Lower leg skin (tissue), 4 donors: ENCODE data around the gene MTUS2. TPM values are rescaled to one million over a fixed set of nuclear protein-coding genes. Genes with fewer than 3 reads are reported as not detected.

Source experiments
- DNase-seq, 2 donors: peaks; one replicate each; pipeline ENCODE4 v3.0.0-alpha.2; 2019; ENCODE audit warnings: low spot score in 2 of 2
- H3K4me3 ChIP-seq: fragments of 200-600 bp; sonication (generic); 2 replicates; pipeline ENCODE4 v1.5.1; 2017; ENCODE audit warnings: mild to moderate bottlenecking, low read depth; ENCODE audit not compliant: poor library complexity, severe bottlenecking
- CTCF ChIP-seq, 3 donors: fragments of 450-650 bp; IDR thresholded peaks; one replicate each; pipeline ENCODE4 v1.5.1; 2016; ENCODE audit warnings: antibody characterized with exemption in 3 of 3, mild to moderate bottlenecking in 3 of 3, moderate library complexity in 2 of 3
- POLR2A ChIP-seq, 2 donors: fragments of 450-650 bp; IDR thresholded peaks; one replicate each; pipeline ENCODE4 v1.6.1; 2016 to 2017; ENCODE audit warnings: antibody characterized with exemption in 2 of 2, mild to moderate bottlenecking in 1 of 2, moderate library complexity in 1 of 2
- WGBS, 2 donors: methylation state at CpG; one replicate each; pipeline ENCODE4 v1.1.5; 2018; 5-methylcytosine and 5-hydroxymethylcytosine counted together
- intact Hi-C: fragments of 100-400 bp; cut with DNase I; formaldehyde crosslinking; loops from one replicate; pipeline ENCODE4 v1.15.0; 2023; ENCODE audit warnings: low total_unique reads
- total RNA-seq, 4 donors: library from RNA; depleted of rRNA; stranded (reverse); fragments of >200 nt; gene quantifications; one replicate each; pipeline ENCODE4 v1.1.0, GENCODE V29; 2016

Gene MTUS2
- total RNA-seq, 4 donors from 2014 or later, result 0.13 to 1.9 TPM; not detected in 2

DNA sequence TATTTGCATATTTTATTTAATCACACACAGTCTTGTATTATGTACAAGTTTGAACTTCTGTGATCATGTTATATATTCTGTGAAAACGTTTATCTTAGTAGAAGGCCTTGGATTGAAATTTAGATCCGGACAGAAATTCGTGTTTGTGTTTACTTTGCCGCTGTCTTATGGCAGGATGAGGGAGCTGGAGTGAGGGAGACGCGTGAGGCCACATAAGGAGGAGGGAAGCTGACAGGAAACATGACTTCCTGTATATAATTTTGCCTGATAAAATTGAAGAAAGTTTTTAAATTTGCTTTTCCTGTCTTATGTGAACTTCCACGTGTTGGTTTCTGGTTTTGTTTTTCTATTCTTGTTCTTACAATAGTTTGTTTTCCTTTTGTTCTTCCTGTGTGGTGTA, 200.2 kb downstream of the MTUS2 start:
- intact Hi-C loops, result no loop called here
- WGBS, 2 donors, result 49 to 50% methylated on average over 7 of the region's 7 CpGs
- H3K4me3 ChIP-seq, result no peak overlapping the region
- DNase-seq, result no peak
- no peak for TF ChIP-seq CTCF (IDR thresholded peaks at IDR 0.05)
- TF ChIP-seq POLR2A (IDR thresholded peaks at IDR 0.05), result no peak

DNA sequence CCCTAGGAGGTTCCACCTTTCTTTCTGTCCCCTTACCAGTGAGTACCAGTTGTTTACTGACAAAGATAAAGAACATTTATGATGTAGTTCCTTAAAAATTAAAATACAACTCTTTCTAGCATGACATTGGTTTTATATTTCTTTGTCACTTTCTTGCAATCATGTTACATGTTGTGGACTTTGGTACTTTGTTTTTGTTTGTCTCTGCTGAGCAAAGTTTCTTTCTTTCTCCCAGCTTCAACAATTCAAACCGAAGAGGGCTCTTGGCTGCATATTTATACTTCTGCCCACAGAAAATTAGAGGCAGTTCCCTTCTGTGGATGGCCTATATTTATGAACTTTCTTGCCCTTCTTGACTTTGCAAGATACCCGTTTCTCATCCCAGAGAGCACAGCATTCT, 201.2 kb downstream of the MTUS2 start:
- WGBS, 2 donors, result 66 to 70% methylated on average over 2 of the region's 2 CpGs
- no peak overlapping the region for H3K4me3 ChIP-seq
- intact Hi-C loops, result no loop called here
- no peak for TF ChIP-seq CTCF (IDR thresholded peaks at IDR 0.05)
- no peak for DNase-seq

DNA sequence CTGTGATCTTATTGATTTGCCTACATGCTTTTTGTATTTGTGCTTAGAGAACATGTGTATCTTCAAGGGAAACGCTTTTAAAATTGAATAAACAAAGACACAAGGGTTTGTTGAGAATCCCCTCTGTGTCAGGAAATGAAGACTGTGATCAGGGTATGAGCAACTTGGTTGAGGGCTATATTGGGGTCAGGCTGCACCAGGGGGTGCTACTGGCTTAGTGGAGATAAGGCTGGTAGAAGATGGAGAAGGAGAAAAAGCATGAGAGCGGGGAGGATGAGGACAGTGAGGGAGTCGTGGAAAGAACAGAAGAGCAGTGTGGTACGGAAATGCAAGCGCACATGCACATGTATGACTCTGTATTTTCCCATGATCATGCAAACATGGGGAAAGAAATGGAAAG, 201.6 kb downstream of the MTUS2 start:
- 79 to 80% methylated on average over 5 of the region's 5 CpGs for WGBS, 2 donors
- H3K4me3 ChIP-seq, result no peak overlapping the region
- no peak for DNase-seq
- intact Hi-C loops, result no loop called here
- TF ChIP-seq POLR2A (IDR thresholded peaks at IDR 0.05) (no peak), CTCF (IDR thresholded peaks at IDR 0.05) (no peak)

DNA sequence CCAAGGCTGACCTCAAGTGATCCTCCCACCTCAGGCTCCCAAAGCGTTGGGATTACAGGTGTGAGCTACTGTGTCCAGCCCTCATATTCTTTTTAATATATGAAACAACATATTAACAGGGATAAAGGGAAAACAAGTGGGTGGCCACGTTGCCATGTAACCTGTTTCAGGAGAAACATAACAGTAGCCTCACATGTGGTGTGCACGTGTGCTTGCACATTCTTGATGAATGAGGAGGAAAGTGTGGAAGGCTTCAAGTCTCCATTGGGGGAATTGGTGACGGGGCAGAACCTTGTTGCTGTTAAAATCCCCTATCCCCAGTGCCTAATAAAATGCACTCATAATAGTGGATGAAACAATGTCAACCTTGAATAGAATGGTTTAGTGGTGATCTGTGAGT, 202.3 kb downstream of the MTUS2 start:
- 53 to 65% methylated on average over 4 of the region's 4 CpGs for WGBS, 2 donors
- DNase-seq, result no peak
- TF ChIP-seq CTCF (IDR thresholded peaks at IDR 0.05) (no peak), POLR2A (IDR thresholded peaks at IDR 0.05) (no peak)
- intact Hi-C loops, result no loop called here
- no peak overlapping the region for H3K4me3 ChIP-seq

DNA sequence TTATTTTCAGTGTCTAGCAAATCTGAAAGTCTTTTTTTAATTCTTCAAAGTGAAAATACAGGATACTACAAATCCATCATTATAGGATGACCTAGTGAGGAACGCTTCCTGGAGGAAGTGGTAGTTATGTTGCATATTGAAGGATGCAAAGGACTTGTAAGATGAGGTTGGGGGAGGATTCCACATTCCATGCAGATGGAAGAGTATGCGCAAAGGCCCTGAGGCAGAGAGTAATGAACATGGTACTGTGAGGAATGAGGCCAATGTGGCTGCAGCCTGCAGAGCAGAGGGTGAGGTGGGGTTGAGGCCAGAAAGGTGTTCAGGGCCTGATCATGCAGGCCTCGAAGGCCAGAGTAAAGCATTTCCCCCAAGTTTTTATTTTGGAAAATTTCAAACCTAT, 202.8 kb downstream of the MTUS2 start:
- no peak for DNase-seq
- H3K4me3 ChIP-seq, result no peak overlapping the region
- 80 to 82% methylated on average over 3 of the region's 3 CpGs for WGBS, 2 donors
- TF ChIP-seq POLR2A (IDR thresholded peaks at IDR 0.05), result no peak
- no peak for TF ChIP-seq CTCF (IDR thresholded peaks at IDR 0.05)
- intact Hi-C loops, result no loop called here

DNA sequence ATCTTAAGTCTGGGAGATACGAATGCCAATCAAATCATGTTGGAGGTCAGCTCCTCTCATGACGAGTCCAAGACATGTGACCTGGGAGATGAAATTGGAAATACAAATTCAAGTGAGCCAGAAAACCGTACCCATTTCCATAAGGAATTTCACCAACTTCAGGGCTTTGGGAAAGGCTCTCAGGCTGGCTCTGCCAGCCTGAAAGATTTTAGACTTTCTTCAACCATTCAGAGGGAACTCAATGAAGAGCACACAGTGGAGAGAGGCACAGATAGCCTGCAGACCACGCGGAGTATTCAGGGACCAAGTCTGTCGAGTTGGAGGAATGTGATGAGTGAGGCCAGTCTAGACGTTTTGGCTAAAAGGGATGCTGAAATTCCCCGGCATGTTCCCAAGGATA, 204.6 kb downstream of the MTUS2 start:
- TF ChIP-seq CTCF (IDR thresholded peaks at IDR 0.05), result no peak
- no peak for TF ChIP-seq POLR2A (IDR thresholded peaks at IDR 0.05)
- intact Hi-C loops, result no loop called here
- H3K4me3 ChIP-seq, result no peak overlapping the region
- DNase-seq, result no peak
- WGBS, 2 donors, result 77 to 83% methylated on average over 8 of the region's 8 CpGs
